Esophagus squamous epithelium (tissue), 5 donors: ENCODE data around the gene SAPCD2. TPM values are rescaled to one million over a fixed set of nuclear protein-coding genes. Genes with fewer than 3 reads are reported as not detected.

Source experiments
- DNase-seq: peaks from one replicate; lab custom pipeline; 2025; lab: John Stamatoyannopoulos, UW
- H3K27ac ChIP-seq, 4 donors: fragments of 200-600 bp; sonication (generic); one replicate each; pipeline ENCODE4 v1.5.1; 2016 to 2019; ENCODE audit warnings: mild to moderate bottlenecking in 1 of 4
- H3K27me3 ChIP-seq, 4 donors: fragments of 200-600 bp; sonication (generic); 1 replicate in 3 of 4; 2 replicates in 1 of 4; pipeline versions ENCODE4 v1.5.1 to v1.6.0; 2017 to 2021; ENCODE audit warnings: antibody characterized with exemption in 1 of 4
- H3K36me3 ChIP-seq, 3 donors: fragments of 200-600 bp; sonication (generic); one replicate each; pipeline ENCODE4 v1.5.1; 2016 to 2019
- H3K4me1 ChIP-seq, 3 donors: fragments of 200-600 bp; sonication (generic); one replicate each; pipeline ENCODE4 v1.5.1; 2017 to 2019
- H3K4me3 ChIP-seq, 4 donors: fragments of 200-600 bp; sonication (generic); 1 replicate in 3 of 4; 2 replicates in 1 of 4; pipeline ENCODE4 v1.5.1; 2016 to 2019; ENCODE audit warnings: mild to moderate bottlenecking in 2 of 4, moderate library complexity in 1 of 4
- H3K9me3 ChIP-seq, 3 donors: fragments of 200-600 bp; sonication (generic); one replicate each; pipeline ENCODE4 v1.5.1; 2016 to 2019
- POLR2A ChIP-seq, 4 donors: fragments of 450-650 bp; IDR thresholded peaks; one replicate each; pipeline ENCODE4 v1.6.1; 2017; ENCODE audit warnings: antibody characterized with exemption in 4 of 4, mild to moderate bottlenecking in 4 of 4, moderate library complexity in 3 of 4
- WGBS, 2 donors: methylation state at CpG; one replicate each; pipeline ENCODE4 v1.1.5; 2018; 5-methylcytosine and 5-hydroxymethylcytosine counted together
- intact Hi-C: fragments of 100-400 bp; cut with DNase I; formaldehyde crosslinking; loops from one replicate; pipeline ENCODE4 v1.15.0; 2022
- total RNA-seq, 4 donors: library from RNA; depleted of rRNA; stranded (reverse); fragments of >200 nt; gene quantifications; one replicate each; pipeline ENCODE4 v1.1.0, GENCODE V29; 2016
- TF ChIP-seq, protein P1 (sequence below), 6 experiments: fragments of 450-650 bp in 4 of 6; fragments of 200-600 bp in 2 of 6; sonication (generic) in 2 of 6; IDR thresholded peaks; one replicate each; pipeline ENCODE4 v1.5.1; 2016 to 2019; ENCODE audit warnings: antibody characterized with exemption in 6 of 6, mild to moderate bottlenecking in 4 of 6, moderate library complexity in 4 of 6
- donor health status: DM: yes; HTN: yes; CAD: no.

The SAPCD2 gene
- total RNA-seq, 4 donors from 2014 or later: 8.2 to 21.2 (median 14.7) TPM

DNA sequence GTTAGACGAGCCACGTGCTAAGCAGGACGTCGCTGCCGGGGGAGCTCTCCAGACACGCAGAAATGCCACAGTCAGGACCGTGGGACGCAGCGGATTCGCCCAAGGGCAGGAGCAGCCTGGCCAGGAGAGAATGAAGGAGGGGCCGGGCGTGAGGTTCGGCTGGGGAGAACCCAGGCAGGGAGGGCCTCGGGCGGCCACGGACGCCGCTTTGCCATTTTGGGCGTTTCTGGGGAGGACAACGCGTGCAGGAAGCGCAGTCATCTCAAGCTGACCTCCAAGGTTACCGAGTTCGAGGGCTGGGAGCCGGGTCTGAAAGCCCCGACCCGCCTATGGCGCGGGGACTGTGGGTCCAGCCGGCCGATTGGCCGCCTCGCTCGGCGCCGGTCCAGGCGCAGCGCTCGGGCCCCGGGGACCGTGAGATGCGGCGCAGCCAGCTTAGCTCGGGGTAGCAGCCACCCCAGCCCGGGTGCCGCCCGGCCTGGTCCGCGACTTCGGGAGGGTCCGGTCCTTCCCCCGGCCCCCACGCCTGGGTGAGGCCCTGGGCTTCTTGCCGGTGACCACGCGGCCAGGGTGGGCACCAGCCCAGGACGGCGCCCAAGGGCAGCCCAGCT, 15.7 kb upstream of the SAPCD2 start:
- Histone ChIP-seq H3K27me3 (no peaks in the 10 kb centered on the region), H3K27ac (peak overlapping the region; percentile 90 to 99 (median 98)), H3K36me3 (peaks cover 4 to 46% (median 5%) of the 10 kb centered on the region in 3 donors), H3K4me3 (peak overlapping the region; percentile 69 to 93 (median 84)), H3K4me1 (peaks cover 50 to 75% (median 53%) of the 10 kb centered on the region in 3 donors), H3K9me3 (no peaks in the 10 kb centered on the region)
- TF ChIP-seq POLR2A (IDR thresholded peaks at IDR 0.05): no peak
- TF ChIP-seq, protein P1, sequence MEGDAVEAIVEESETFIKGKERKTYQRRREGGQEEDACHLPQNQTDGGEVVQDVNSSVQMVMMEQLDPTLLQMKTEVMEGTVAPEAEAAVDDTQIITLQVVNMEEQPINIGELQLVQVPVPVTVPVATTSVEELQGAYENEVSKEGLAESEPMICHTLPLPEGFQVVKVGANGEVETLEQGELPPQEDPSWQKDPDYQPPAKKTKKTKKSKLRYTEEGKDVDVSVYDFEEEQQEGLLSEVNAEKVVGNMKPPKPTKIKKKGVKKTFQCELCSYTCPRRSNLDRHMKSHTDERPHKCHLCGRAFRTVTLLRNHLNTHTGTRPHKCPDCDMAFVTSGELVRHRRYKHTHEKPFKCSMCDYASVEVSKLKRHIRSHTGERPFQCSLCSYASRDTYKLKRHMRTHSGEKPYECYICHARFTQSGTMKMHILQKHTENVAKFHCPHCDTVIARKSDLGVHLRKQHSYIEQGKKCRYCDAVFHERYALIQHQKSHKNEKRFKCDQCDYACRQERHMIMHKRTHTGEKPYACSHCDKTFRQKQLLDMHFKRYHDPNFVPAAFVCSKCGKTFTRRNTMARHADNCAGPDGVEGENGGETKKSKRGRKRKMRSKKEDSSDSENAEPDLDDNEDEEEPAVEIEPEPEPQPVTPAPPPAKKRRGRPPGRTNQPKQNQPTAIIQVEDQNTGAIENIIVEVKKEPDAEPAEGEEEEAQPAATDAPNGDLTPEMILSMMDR (IDR thresholded peaks at IDR 0.05): no peak
- DNase-seq: no peak
- intact Hi-C loops: no loop called here
- WGBS, 2 donors: 0% methylated on average over 8 to 9 of the region's 58 CpGs

DNA sequence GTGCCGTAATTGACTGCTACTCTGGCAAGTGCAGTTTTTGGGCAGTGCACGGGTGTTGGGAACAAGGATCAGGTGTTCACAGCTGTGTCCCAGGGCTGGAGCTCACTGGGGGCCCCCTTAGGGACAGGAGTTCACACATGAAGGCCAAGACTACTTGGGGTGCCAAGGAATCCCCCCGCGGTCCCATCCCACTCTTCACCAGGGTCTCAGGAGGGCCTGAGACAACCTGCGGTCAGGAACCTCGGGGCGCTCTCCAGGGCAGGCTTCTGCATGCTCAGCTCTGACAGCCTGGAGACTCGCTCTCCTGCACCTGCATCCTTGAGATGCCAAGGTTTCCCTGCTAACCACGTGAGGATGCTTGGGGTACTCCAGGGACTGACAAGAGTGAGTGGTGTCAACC, 14.2 kb upstream of the SAPCD2 start:
- 52% methylated on average over 7 of the region's 9 CpGs; no CpG with 5 or more reads in 1 of the 2 donors for WGBS, 2 donors
- peaks cover 49 to 70% (median 51%) of the 10 kb centered on the region in 3 donors for H3K4me1 ChIP-seq

DNA sequence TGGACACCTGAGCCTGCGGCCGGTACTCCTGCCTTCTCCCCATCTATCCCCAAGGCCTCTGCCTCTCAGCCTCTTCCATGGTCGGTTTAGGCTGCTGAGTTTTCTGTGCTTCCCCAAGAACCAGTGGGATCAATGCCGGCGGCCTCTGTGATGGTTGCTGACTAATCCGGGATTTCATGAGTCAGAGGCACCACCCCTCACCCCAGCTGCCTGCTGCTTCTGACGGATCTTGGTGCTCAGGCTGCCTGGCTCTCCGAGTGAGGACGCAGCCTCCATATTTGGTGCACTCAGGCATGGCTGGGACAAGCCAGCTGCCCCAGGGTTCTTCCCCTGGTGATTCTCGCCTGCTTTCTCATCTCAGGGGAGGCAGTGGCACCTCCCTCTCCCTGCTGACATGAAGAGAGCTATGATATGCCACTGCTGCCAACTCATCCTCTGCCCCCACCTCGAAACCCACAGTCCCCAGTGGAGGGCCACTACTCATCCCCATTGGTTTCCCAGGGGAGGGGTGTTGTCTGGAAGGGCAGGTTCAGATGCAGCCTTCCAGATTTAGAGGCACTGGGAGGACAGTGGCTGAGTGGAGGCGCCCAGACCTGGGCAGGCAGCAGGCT, 13.1 kb upstream of the SAPCD2 start:
- Histone ChIP-seq H3K9me3 (no peaks in the 10 kb centered on the region), H3K27me3 (no peaks in the 10 kb centered on the region), H3K27ac (peak overlapping the region; percentile 80 to 99 (median 88)), H3K4me1 (peaks cover 45 to 70% (median 48%) of the 10 kb centered on the region in 3 donors), H3K36me3 (peaks cover 7 to 48% (median 9%) of the 10 kb centered on the region in 3 donors), H3K4me3 (no peak overlapping the region)
- no peak for DNase-seq
- intact Hi-C loops: no loop called here
- WGBS, 2 donors: 13 to 30% methylated on average over 6 to 12 of the region's 12 CpGs
- TF ChIP-seq, protein P1 (IDR thresholded peaks at IDR 0.05): no peak
- TF ChIP-seq POLR2A (IDR thresholded peaks at IDR 0.05): peak in 1 of 4 donors; percentile 42

More for the DNA sequence above, 14.2 kb upstream of the SAPCD2 start:
- H3K27ac ChIP-seq: peak overlapping the region; percentile 80 to 99 (median 88)
- no peak for DNase-seq
- H3K27me3 ChIP-seq: no peaks in the 10 kb centered on the region
- H3K9me3 ChIP-seq: no peaks in the 10 kb centered on the region
- intact Hi-C loops: no loop called here
- TF ChIP-seq, protein P1 (IDR thresholded peaks at IDR 0.05): no peak
- no peak for TF ChIP-seq POLR2A (IDR thresholded peaks at IDR 0.05)
- H3K4me3 ChIP-seq: no peak overlapping the region
- peaks cover 7 to 46% (median 7%) of the 10 kb centered on the region in 3 donors for H3K36me3 ChIP-seq

DNA sequence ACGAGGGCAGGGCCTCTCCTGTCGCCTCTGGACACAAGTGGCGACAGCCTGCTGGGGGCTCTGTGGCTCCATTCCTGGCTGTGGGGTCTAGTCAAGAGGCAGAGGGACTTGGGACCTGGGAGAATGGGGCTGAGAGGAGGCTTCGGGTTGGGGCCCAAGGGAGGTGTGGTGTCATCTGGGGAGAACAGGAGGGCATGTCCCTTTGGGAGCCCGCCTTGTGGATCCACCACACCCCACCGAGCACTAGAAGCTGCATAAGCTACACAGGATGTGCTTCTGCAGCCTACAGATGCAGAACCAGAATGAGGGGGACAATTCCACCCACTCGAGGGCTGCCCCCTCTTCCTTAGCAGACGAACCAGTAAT, 12.6 kb upstream of the SAPCD2 start:
- Histone ChIP-seq H3K27ac (peak overlapping the region; percentile 80 to 99 (median 88)), H3K36me3 (peaks cover 7 to 48% (median 9%) of the 10 kb centered on the region in 3 donors), H3K27me3 (no peaks in the 10 kb centered on the region), H3K4me3 (no peak overlapping the region), H3K4me1 (peaks cover 46 to 70% (median 48%) of the 10 kb centered on the region in 3 donors), H3K9me3 (no peaks in the 10 kb centered on the region)
- intact Hi-C loops: no loop called here
- no peak for DNase-seq
- no peak for TF ChIP-seq POLR2A (IDR thresholded peaks at IDR 0.05)
- TF ChIP-seq, protein P1 (IDR thresholded peaks at IDR 0.05): no peak
- WGBS, 2 donors: 33% methylated on average over 1 of the region's 8 CpGs; no CpG with 5 or more reads in 1 of the 2 donors
